ENCODE data around the gene CD99.
"Not testable (repeated sequence)": the region's sequence is repeated elsewhere in the genome, so short reads cannot be mapped to it uniquely, and the experiment has no call there.

CD99 gene

DNA sequence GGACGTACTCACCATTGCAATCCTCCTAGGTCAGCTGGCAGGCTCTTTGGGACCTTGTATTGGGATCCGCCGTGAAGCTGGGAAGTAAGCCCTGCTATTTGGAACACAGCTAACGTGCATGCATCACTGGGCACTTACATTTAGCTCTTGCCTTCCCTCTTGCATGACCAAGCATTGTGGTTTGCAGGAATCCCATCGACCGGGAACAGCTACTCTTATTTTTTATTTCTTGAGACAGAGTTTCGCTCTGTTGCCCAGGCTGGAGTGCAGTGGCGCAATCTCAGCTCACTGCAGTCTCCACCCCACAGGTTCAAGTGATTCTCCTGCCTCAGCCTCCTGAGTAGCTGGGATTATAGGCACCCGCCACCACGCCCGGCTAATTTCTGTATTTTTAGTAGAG, 36.2 kb downstream of the CD99 start:
- DNase-seq (ENCODE audit: low read depth): not testable (repeated sequence)

DNA sequence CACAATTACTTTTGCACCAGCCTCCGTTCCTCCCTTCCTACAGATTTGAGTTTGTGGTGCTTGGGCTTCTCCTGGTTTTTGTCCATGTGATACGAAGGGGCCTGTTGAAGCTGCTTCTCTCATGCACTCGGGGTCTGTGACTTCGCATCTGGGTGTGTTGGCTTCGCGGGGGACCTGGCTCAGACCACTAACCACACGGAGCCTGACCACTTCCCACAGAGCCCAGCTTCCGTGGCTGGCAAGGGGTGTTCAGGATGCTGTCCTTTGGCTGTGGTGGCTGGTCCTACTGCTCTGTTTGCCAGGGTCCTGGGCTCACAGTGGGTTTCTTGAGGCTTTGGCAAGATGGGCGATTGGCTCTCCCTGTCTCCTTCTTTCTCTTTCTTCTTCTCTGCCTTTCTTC, 41.0 kb downstream of the CD99 start:
- DNase-seq (ENCODE audit: low read depth): no peak

GRCh38 chrX:2732649-2733048, 41.6 kb downstream of the CD99 start:
- DNase-seq (ENCODE audit: low read depth): no peak

GRCh38 chrX:2733286-2733685, 42.2 kb downstream of the CD99 start:
- no peak for DNase-seq (ENCODE audit: low read depth)

- no peak for DNase-seq (ENCODE audit: low read depth)
Measured at GRCh38 chrX:2735270-2735669, 44.2 kb downstream of the CD99 start.

- no peak for DNase-seq (ENCODE audit: low read depth)
Measured at GRCh38 chrX:2740672-2741071, 49.6 kb downstream of the CD99 start.

DNA sequence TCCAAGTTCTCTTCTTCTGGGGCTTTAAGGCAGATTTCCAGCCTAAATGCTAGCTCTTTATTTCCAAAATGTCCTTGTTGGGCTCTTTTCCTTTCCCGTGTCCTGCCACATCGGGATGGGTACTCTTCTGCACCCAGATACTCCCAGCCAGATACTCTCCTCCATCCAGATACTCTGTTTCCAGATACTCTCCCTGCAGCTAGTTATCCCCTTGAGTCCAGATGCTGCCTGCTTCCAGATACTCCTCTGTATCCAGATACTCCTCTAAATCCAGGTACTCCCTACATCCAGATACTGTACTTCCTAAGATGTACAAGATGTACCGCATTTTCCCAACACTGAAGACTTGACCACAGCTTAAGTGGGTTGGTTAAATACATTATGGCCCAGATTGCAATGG, 50.3 kb downstream of the CD99 start:
- DNase-seq (ENCODE audit: low read depth): no peak

GRCh38 chrX:2746250-2746649, 55.2 kb downstream of the CD99 start:
- DNase-seq (ENCODE audit: low read depth): not testable (repeated sequence)

DNA sequence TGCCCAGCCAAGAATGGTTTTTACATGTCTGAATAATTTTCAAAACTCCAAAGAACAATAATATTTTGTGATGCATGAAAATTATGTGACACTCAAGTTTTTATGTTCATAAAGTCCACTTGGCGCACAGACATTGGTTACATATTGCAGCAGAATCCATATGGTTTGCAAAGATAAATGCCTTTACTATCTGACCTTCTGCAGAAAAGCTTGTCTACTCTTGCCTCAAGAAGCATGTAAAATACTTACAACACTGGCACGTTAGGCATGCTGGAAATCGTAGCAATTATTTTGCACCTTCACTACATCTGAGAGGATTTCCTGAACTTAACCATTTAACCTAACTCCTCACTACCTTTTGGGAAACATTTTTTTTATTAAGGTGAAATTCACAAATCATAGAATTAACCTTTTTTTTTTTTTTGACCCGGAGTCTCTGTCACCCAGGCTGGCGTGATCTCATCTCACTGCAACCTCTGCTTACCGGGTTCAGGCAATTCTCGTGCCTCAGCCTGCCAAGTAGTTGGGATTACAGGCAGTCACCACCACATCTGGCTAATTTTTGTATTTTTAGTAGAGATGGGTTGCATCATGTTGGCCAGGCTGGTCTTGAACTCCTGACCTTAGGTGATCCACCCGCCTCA, 57.2 kb downstream of the CD99 start:
- DNase-seq (ENCODE audit: low read depth): no peak

- no peak for DNase-seq (ENCODE audit: low read depth)
Measured at GRCh38 chrX:2748815-2749188, 57.7 kb downstream of the CD99 start.

DNA sequence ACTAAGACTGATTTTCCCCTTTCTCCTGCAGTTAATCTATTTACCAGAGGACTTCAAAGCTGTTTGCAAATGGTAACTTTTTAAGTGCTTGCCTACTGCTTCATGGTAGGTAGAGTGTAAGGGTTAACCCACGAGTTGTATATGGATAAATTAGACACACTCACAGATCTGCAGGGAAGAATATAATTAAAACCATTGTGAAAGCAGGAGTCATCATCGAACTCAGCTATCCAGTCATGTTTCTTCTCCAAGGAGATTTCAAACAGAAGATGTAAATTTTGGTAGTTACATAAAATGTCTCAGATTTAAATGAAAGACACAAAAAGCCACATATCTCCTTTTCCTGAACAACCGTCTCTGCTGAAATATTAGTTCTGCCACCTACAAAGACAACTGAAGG, 60.2 kb downstream of the CD99 start:
- no peak for DNase-seq (ENCODE audit: low read depth)

- DNase-seq (ENCODE audit: low read depth): not testable (repeated sequence)
Measured at GRCh38 chrX:2751874-2752300, 60.8 kb downstream of the CD99 start, which contains the start of gene XG. XG (plus strand) TSS chrX:2752040; CDS start chrX:2752275, 235 bp downstream.

- not testable (repeated sequence) for DNase-seq (ENCODE audit: low read depth)
Measured at GRCh38 chrX:2752441-2752840, 61.3 kb downstream of the CD99 start.

DNA sequence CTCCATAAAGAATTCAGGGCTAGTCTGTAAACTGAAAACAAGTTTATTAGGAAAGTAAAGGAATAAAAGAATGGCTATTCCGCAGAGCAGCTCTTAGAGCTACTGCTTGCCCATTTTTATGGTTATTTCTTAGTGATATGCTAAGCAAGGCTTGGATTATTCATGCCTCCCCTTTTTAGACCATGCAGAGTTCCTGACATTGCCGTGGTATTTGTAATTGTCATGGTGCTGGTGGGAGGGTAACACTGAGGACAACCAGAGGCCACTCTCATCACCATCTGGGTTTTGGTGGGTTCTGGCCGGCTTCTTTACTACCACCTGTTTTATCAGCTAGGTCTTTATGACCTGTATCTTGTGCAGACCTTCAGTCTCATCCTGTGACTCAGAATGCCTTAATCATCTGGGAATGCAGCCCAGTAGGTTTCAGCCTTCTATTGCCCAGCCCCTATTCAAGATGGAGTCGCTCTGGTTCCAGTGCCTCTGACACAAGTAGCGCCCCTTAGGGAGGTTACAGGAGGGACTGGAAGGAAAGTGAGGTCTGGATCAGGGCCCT, 64.1 kb downstream of the CD99 start:
- not testable (repeated sequence) for DNase-seq (ENCODE audit: low read depth)

- DNase-seq (ENCODE audit: low read depth): no peak
Measured at GRCh38 chrX:2756548-2756947, 65.5 kb downstream of the CD99 start.

DNA sequence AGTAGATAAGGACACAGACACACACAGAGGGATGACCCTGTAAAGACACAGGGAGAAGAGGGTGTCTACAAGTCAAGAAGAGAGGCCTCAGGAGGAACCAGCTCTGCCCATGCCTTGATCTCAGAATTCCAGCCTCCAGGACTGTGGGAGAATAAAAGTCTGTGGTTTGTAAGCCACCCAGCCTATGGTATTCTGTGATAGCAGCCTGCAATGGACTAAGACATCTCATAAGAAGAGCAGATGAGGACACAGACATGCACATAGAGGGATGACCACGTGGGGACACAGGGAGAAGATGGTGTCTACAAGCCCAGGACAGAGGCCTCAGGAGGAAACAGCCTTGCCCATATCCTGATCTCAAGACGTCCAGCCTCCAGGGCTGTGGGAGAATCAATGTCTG, 70.2 kb downstream of the CD99 start:
- no peak for DNase-seq (ENCODE audit: low read depth)

DNA sequence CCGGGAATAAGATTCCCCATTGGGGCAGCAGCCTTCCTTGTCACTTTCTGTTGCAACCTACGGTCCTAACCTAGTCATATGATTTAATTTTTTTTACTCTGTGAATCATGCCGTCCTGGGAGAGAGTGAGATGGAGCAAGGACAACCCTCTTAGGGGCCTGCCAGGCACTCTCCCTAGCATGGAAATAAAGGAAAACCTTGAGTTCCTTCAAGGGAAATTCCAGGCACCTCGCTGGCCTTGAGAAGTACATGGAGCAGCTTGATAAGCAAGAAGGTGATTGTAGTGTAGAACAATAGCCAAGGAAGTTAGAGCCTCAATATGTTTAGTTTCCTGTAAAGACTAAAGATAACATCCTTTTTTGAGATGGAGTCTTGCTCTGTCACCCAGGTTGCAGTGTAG, 71.6 kb downstream of the CD99 start:
- DNase-seq (ENCODE audit: low read depth): not testable (repeated sequence)

DNA sequence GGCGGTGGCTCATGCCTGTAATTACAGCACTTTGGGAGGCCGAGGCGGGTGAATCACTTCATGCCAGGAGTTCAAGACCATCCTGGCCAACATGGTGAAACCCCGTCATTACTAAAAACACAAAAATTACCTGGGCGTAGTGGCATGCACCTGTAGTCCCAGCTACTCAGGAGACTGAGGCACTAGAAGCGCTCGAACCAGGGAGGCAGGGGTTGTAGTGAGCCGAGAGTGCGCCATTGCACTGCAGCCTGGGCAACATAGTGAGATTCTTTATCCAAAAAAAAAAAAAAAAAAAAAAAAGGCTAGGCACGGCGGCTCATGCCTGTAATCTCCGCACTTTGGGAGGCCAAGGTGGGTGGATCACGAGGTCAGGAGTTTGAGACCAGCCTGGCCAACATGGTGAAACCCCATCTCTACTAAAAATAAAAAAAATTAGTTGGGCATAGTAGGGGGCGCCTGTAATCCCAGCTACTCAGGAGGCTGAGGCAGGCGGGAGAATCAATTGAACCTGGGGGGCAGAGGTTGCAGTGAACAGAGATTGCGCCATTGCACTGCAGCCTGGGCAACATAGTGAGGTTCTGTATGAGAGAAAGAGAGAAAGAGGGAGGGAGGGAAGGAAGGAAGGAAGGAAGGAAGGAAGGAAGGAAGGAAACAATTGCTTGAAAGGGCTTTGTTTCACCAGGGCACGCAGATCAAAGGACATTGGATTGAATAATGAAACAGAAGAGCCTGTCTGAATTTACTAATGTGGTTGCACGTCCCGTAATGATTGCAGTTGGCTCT, 73.9 kb downstream of the CD99 start:
- DNase-seq (ENCODE audit: low read depth): not testable (repeated sequence)

GRCh38 chrX:2765549-2765830, 74.4 kb downstream of the CD99 start:
- DNase-seq (ENCODE audit: low read depth): no peak

GRCh38 chrX:2766906-2767305, 75.8 kb downstream of the CD99 start:
- DNase-seq (ENCODE audit: low read depth): no peak

DNA sequence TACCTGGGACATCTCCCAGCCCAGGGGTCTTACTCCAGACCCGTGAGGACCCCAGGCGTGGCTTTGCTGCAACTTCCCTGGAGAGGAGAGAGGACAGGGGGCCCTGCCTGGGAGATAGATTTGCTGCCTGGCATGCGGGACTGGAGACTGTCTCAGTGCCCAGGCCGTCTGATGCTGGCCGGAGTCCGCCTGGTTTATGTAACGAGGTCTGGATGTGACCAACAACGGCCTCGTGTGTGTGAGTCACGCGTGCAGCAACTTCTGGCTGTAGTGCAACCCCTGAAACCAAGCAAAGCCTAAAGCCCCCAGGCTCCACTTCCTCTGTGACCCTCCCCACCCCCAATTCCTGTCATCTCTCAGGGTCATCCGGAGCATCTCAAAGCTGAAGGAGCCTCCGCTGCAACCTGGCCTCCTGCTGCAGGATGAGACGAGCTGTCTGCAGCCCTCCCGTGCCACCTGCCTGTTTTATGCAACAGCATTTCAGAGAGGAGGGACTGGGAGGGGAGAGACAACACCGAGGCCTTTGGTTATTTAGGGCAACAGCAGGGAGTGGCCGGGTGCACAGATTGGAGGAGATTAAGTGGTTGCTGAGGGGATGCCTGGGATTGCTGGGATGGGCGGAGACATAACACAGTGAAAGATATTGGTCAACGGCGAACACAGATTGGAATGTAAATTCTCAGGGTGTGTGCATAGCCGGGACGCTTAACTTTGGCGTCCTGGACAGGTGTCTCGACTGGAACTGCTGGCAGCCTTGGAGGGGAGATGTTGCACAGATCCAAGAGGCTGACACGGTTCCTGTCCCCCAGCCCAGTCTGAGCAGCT, 76.7 kb downstream of the CD99 start:
- DNase-seq (ENCODE audit: low read depth): no peak

- no peak for DNase-seq (ENCODE audit: low read depth)
Measured at GRCh38 chrX:2769615-2770014, 78.5 kb downstream of the CD99 start.
